ENCODE data around the gene TNFRSF25. TPM values are rescaled to one million over a fixed set of nuclear protein-coding genes. Genes with fewer than 3 reads are reported as not detected.

Gene TNFRSF25
- total and polyA plus RNA-seq, 2 donors (not counting 3 experiments of a cell fraction or from before 2014, with no cell fraction given) = 33.9 to 38.8 TPM

GRCh38 chr1:6477039-6477820 lies 11.3 kb upstream of the TNFRSF25 start:
- Histone ChIP-seq H3K9me1 (replicated peaks; ENCODE audit: control insufficient read depth, extremely low read depth, insufficient read depth, low read length) (no peaks in the 10 kb centered on the region), H3K9me3 (replicated peaks; ENCODE audit: control insufficient read depth, insufficient read depth, low read length) (no peaks in the 10 kb centered on the region), H3K27ac (ENCODE audit: insufficient read depth, low read depth, low read length) (no peak overlapping the region), H3K27me3 (ENCODE audit: control insufficient read depth in 2 of 2, insufficient read depth in 2 of 2, low read length in 2 of 2) (no peaks in the 10 kb centered on the region), H2AFZ (ENCODE audit: low read depth, low read length) (no peak overlapping the region), H4K20me1 (replicated peaks; ENCODE audit: control insufficient read depth, extremely low read depth, insufficient read depth, low read length) (no peaks in the 10 kb centered on the region), H3K79me2 (ENCODE audit: control insufficient read depth, insufficient read depth, low read length) (peaks cover 12% of the 10 kb centered on the region), H3K4me2 (ENCODE audit: insufficient read depth, low read length) (no peak overlapping the region), H3K36me3 (ENCODE audit: control insufficient read depth in 2 of 2, extremely low read depth in 1 of 2, insufficient read depth in 2 of 2, low read length in 2 of 2) (peaks cover 5 to 28% of the 10 kb centered on the region in 2 experiments), H3K4me1 (ENCODE audit: control insufficient read depth, extremely low read depth, insufficient read depth, low read length) (no peaks in the 10 kb centered on the region), H3K4me3 (replicated peaks in 1 of 3; ENCODE audit: insufficient read depth in 1 of 3, low read depth in 1 of 3, low read length in 3 of 3) (no peak overlapping the region), H3K9ac (replicated peaks; ENCODE audit: extremely low read depth, insufficient read depth, low read length) (no peak overlapping the region)
- dilution Hi-C loops (cut with MboI; ENCODE audit: extremely low pct_ligation_motif_present, low sequenced_read_pairs) = no loop called here
- ChIA-PET POLR2A (no interaction called here), CTCF (interaction anchor here (3.6 kb wide), 1 partner anchor 9 kb away, joined by 16 read pairs; no protein-coding TSS in a partner anchor)
- TF ChIP-seq, protein P1, sequence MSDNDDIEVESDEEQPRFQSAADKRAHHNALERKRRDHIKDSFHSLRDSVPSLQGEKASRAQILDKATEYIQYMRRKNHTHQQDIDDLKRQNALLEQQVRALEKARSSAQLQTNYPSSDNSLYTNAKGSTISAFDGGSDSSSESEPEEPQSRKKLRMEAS (IDR thresholded peaks at IDR 0.05; ENCODE audit: insufficient read depth, insufficient read length) = no peak
- no peak for TF ChIP-seq POLR2AphosphoS5 (IDR thresholded peaks at IDR 0.05; ENCODE audit: insufficient read depth, low read depth, low read length)
- no peak for TF ChIP-seq MYC (IDR thresholded peaks at IDR 0.05; ENCODE audit: low read depth, low read length)
- no peak for TF ChIP-seq POLR2A (IDR thresholded peaks at IDR 0.05; ENCODE audit: low read depth, low read length)
- intact Hi-C loops (cut with micrococcal nuclease) = no loop called here
- no TSS peak for BruUV-seq (replicated peaks)
- FAIRE-seq = no peak
- DNase-seq (ENCODE audit: low read depth, low spot score) = no peak

- Histone ChIP-seq H3K4me1 (ENCODE audit: control insufficient read depth, extremely low read depth, insufficient read depth, low read length) (no peaks in the 10 kb centered on the region), H3K9ac (replicated peaks; ENCODE audit: extremely low read depth, insufficient read depth, low read length) (no peak overlapping the region), H4K20me1 (replicated peaks; ENCODE audit: control insufficient read depth, extremely low read depth, insufficient read depth, low read length) (no peaks in the 10 kb centered on the region), H3K36me3 (ENCODE audit: control insufficient read depth in 2 of 2, extremely low read depth in 1 of 2, insufficient read depth in 2 of 2, low read length in 2 of 2) (peaks cover 7 to 34% of the 10 kb centered on the region in 2 experiments), H3K9me1 (replicated peaks; ENCODE audit: control insufficient read depth, extremely low read depth, insufficient read depth, low read length) (no peaks in the 10 kb centered on the region), H3K4me3 (replicated peaks in 1 of 3; ENCODE audit: insufficient read depth in 1 of 3, low read depth in 1 of 3, low read length in 3 of 3) (no peak overlapping the region), H3K79me2 (ENCODE audit: control insufficient read depth, insufficient read depth, low read length) (peaks cover 7% of the 10 kb centered on the region), H3K27ac (ENCODE audit: insufficient read depth, low read depth, low read length) (no peak overlapping the region), H3K4me2 (ENCODE audit: insufficient read depth, low read length) (no peak overlapping the region), H3K9me3 (replicated peaks; ENCODE audit: control insufficient read depth, insufficient read depth, low read length) (no peaks in the 10 kb centered on the region), H2AFZ (ENCODE audit: low read depth, low read length) (no peak overlapping the region), H3K27me3 (ENCODE audit: control insufficient read depth in 2 of 2, insufficient read depth in 2 of 2, low read length in 2 of 2) (no peaks in the 10 kb centered on the region)
- dilution Hi-C loops (cut with MboI; ENCODE audit: extremely low pct_ligation_motif_present, low sequenced_read_pairs) (no loop called here), intact Hi-C loops (cut with micrococcal nuclease) (no loop called here)
- ChIA-PET CTCF (interaction anchor here (1.0 to 3.6 kb wide), 2 partner anchors 10 to 230 kb away, joined by 3 to 16 read pairs; no protein-coding TSS in a partner anchor), POLR2A (no interaction called here)
- BruUV-seq (replicated peaks) = no TSS peak
- FAIRE-seq (no peak), DNase-seq (ENCODE audit: low read depth, low spot score) (no peak)
- TF ChIP-seq POLR2A (IDR thresholded peaks at IDR 0.05; ENCODE audit: low read depth, low read length) = no peak
- TF ChIP-seq, protein P2, sequence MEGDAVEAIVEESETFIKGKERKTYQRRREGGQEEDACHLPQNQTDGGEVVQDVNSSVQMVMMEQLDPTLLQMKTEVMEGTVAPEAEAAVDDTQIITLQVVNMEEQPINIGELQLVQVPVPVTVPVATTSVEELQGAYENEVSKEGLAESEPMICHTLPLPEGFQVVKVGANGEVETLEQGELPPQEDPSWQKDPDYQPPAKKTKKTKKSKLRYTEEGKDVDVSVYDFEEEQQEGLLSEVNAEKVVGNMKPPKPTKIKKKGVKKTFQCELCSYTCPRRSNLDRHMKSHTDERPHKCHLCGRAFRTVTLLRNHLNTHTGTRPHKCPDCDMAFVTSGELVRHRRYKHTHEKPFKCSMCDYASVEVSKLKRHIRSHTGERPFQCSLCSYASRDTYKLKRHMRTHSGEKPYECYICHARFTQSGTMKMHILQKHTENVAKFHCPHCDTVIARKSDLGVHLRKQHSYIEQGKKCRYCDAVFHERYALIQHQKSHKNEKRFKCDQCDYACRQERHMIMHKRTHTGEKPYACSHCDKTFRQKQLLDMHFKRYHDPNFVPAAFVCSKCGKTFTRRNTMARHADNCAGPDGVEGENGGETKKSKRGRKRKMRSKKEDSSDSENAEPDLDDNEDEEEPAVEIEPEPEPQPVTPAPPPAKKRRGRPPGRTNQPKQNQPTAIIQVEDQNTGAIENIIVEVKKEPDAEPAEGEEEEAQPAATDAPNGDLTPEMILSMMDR (IDR thresholded peaks at IDR 0.05; ENCODE audit: extremely low read depth in 1 of 2, insufficient read depth in 1 of 2, low read depth in 1 of 2, low read length in 2 of 2) = no peak
Observed at GRCh38 chr1:6476483-6476882, 10.5 kb upstream of the TNFRSF25 start.
